SK-N-SH (cell line): ENCODE results near the gene PIK3R1.

Experiments used
- CHD2 ChIP-seq: fragments of 150-350 bp; IDR thresholded peaks from 2 replicates; pipeline ENCODE4 v1.6.1; 2018; ENCODE audit warnings: low read length; ENCODE audit not compliant: partially characterized antibody
- ELF1 ChIP-seq: IDR thresholded peaks from 2 replicates; pipeline ENCODE4 v1.4.0; 2012
- EP300 ChIP-seq, 2 experiments: IDR thresholded peaks; 2 replicates each; pipeline versions ENCODE4 v1.4.0 to v1.6.1; 2012; ENCODE audit warnings: borderline replicate concordance in 1 of 2, low read depth in 1 of 2, low read length in 1 of 2
- JUND ChIP-seq: IDR thresholded peaks from 2 replicates; pipeline ENCODE4 v1.4.0; 2012
- POLR2AphosphoS5 ChIP-seq: IDR thresholded peaks from 2 replicates; pipeline ENCODE4 v1.6.1; 2012; ENCODE audit warnings: low read depth, low read length
- RFX5 ChIP-seq: IDR thresholded peaks from 2 replicates; pipeline ENCODE4 v1.6.1; 2012; ENCODE audit warnings: mild to moderate bottlenecking, improper control_type of control experiment, low read length
- RXRA ChIP-seq: IDR thresholded peaks from 2 replicates; pipeline ENCODE4 v1.4.0; 2012; ENCODE audit warnings: low read depth, mild to moderate bottlenecking, borderline replicate concordance
- TAF1 ChIP-seq: IDR thresholded peaks from 2 replicates; pipeline ENCODE4 v1.6.1; 2012; ENCODE audit warnings: low read depth, mild to moderate bottlenecking, low read length, moderate library complexity, borderline replicate concordance
- TEAD4 ChIP-seq: IDR thresholded peaks from 2 replicates; pipeline ENCODE4 v1.4.0; 2012; ENCODE audit warnings: mild to moderate bottlenecking, borderline replicate concordance; ENCODE audit not compliant: insufficient read depth
- TF ChIP-seq, protein P1 (sequence below): fragments of 200-600 bp; sonication (generic); IDR thresholded peaks from 2 replicates; pipeline ENCODE4 v1.6.1; 2017; ENCODE audit warnings: antibody characterized with exemption, mild to moderate bottlenecking, moderate library complexity
- TF ChIP-seq, protein P2 (sequence below): fragments of 150-350 bp; IDR thresholded peaks from 2 replicates; pipeline ENCODE4 v1.6.1; 2017; ENCODE audit warnings: antibody characterized with exemption, low read length, low read depth, borderline replicate concordance
- TF ChIP-seq, protein P3 (sequence below): IDR thresholded peaks from 2 replicates; pipeline ENCODE4 v1.6.1; 2012; ENCODE audit warnings: mild to moderate bottlenecking, low read depth, low read length, moderate library complexity

DNA sequence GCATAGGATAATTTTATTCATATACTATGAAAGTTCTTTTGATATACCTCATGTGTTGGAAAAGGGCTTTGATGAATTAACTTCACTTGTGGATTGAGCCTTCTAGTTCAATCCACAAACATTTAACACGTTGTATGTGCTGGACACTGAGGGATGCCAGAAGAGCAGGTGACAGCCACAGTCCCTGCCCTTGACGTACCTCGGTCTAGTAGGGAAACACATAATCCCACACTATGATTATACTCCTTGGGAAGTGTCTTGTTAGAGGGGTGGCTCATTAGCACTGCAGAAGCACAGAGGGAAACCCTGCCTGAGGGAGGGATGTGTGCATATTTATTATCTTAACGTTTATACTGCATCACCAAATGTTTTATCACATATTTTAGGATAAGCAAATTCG lies 61.2 kb downstream of the PIK3R1 start:
- TF ChIP-seq, protein P1, sequence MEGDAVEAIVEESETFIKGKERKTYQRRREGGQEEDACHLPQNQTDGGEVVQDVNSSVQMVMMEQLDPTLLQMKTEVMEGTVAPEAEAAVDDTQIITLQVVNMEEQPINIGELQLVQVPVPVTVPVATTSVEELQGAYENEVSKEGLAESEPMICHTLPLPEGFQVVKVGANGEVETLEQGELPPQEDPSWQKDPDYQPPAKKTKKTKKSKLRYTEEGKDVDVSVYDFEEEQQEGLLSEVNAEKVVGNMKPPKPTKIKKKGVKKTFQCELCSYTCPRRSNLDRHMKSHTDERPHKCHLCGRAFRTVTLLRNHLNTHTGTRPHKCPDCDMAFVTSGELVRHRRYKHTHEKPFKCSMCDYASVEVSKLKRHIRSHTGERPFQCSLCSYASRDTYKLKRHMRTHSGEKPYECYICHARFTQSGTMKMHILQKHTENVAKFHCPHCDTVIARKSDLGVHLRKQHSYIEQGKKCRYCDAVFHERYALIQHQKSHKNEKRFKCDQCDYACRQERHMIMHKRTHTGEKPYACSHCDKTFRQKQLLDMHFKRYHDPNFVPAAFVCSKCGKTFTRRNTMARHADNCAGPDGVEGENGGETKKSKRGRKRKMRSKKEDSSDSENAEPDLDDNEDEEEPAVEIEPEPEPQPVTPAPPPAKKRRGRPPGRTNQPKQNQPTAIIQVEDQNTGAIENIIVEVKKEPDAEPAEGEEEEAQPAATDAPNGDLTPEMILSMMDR, result no peak
- no peak for TF ChIP-seq EP300 (IDR thresholded peaks at IDR 0.05; ENCODE audit: borderline replicate concordance in 1 of 2, low read depth in 1 of 2, low read length in 1 of 2)
- TF ChIP-seq, protein P2, sequence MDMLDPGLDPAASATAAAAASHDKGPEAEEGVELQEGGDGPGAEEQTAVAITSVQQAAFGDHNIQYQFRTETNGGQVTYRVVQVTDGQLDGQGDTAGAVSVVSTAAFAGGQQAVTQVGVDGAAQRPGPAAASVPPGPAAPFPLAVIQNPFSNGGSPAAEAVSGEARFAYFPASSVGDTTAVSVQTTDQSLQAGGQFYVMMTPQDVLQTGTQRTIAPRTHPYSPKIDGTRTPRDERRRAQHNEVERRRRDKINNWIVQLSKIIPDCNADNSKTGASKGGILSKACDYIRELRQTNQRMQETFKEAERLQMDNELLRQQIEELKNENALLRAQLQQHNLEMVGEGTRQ, result no peak
- no peak for TF ChIP-seq JUND
- TF ChIP-seq, protein P3, sequence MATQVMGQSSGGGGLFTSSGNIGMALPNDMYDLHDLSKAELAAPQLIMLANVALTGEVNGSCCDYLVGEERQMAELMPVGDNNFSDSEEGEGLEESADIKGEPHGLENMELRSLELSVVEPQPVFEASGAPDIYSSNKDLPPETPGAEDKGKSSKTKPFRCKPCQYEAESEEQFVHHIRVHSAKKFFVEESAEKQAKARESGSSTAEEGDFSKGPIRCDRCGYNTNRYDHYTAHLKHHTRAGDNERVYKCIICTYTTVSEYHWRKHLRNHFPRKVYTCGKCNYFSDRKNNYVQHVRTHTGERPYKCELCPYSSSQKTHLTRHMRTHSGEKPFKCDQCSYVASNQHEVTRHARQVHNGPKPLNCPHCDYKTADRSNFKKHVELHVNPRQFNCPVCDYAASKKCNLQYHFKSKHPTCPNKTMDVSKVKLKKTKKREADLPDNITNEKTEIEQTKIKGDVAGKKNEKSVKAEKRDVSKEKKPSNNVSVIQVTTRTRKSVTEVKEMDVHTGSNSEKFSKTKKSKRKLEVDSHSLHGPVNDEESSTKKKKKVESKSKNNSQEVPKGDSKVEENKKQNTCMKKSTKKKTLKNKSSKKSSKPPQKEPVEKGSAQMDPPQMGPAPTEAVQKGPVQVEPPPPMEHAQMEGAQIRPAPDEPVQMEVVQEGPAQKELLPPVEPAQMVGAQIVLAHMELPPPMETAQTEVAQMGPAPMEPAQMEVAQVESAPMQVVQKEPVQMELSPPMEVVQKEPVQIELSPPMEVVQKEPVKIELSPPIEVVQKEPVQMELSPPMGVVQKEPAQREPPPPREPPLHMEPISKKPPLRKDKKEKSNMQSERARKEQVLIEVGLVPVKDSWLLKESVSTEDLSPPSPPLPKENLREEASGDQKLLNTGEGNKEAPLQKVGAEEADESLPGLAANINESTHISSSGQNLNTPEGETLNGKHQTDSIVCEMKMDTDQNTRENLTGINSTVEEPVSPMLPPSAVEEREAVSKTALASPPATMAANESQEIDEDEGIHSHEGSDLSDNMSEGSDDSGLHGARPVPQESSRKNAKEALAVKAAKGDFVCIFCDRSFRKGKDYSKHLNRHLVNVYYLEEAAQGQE, result no peak
- no peak for TF ChIP-seq ELF1
- no peak for TF ChIP-seq POLR2AphosphoS5
- no peak for TF ChIP-seq TAF1
- TF ChIP-seq RFX5, result no peak
- no peak for TF ChIP-seq RXRA
- TF ChIP-seq CHD2, result no peak
- TF ChIP-seq TEAD4, result no peak
